GM18868 (cell line): ENCODE results near the gene FBN2.

ENCODE experiments used
- ATAC-seq: cut with Tn5 transposase; IDR thresholded peaks from one replicate; pipeline ENCODE4 v1.9.1; 2021; ENCODE audit warnings: mild to moderate bottlenecking, moderate library complexity; ENCODE audit not compliant: unreplicated experiment

FBN2 gene

GRCh38 chr5:128376577-128376976, 161.5 kb downstream of the FBN2 start:
- no peak for ATAC-seq

- ATAC-seq: no peak
Measured at GRCh38 chr5:128366147-128366546, 171.9 kb downstream of the FBN2 start.

GRCh38 chr5:128362370-128362769, 175.7 kb downstream of the FBN2 start:
- ATAC-seq: no peak

- ATAC-seq: no peak
Measured at GRCh38 chr5:128358826-128359225, 179.2 kb downstream of the FBN2 start.

GRCh38 chr5:128357226-128357625, 180.8 kb downstream of the FBN2 start:
- no peak for ATAC-seq

- ATAC-seq: no peak
Measured at GRCh38 chr5:128355961-128356360, 182.1 kb downstream of the FBN2 start.

- no peak for ATAC-seq
Measured at GRCh38 chr5:128353441-128354107, 184.5 kb downstream of the FBN2 start.

GRCh38 chr5:128350705-128351104, 187.3 kb downstream of the FBN2 start:
- no peak for ATAC-seq

- ATAC-seq: no peak
Measured at GRCh38 chr5:128349044-128349858, 188.8 kb downstream of the FBN2 start.

GRCh38 chr5:128346038-128346437, 192.0 kb downstream of the FBN2 start:
- ATAC-seq: no peak

- no peak for ATAC-seq
Measured at GRCh38 chr5:128345247-128345646, 192.8 kb downstream of the FBN2 start.

GRCh38 chr5:128343168-128343567, 194.9 kb downstream of the FBN2 start:
- no peak for ATAC-seq

- no peak for ATAC-seq
Measured at GRCh38 chr5:128341056-128341455, 197.0 kb downstream of the FBN2 start.

- no peak for ATAC-seq
Measured at GRCh38 chr5:128340648-128341047, 197.4 kb downstream of the FBN2 start.

GRCh38 chr5:128339585-128339984, 198.5 kb downstream of the FBN2 start:
- no peak for ATAC-seq

- no peak for ATAC-seq
Measured at GRCh38 chr5:128338649-128339048, 199.4 kb downstream of the FBN2 start.

GRCh38 chr5:128335339-128335738, 202.7 kb downstream of the FBN2 start:
- ATAC-seq: no peak

GRCh38 chr5:128334010-128334716, 203.9 kb downstream of the FBN2 start:
- no peak for ATAC-seq

GRCh38 chr5:128331261-128331660, 206.8 kb downstream of the FBN2 start:
- ATAC-seq: no peak

GRCh38 chr5:128329386-128329939, 208.6 kb downstream of the FBN2 start:
- no peak for ATAC-seq

GRCh38 chr5:128328446-128328845, 209.6 kb downstream of the FBN2 start:
- ATAC-seq: no peak
